Measurements from ENCODE around the gene TAAR8.

GRCh38 chr6:132511831-132512220 is 40.6 kb upstream of the TAAR8 start:
- TF ChIP-seq CTCF (IDR thresholded peaks at IDR 0.05) = no peak
- no peak for TF ChIP-seq POLR2AphosphoS5 (IDR thresholded peaks at IDR 0.05)
- TF ChIP-seq POLR2A (IDR thresholded peaks at IDR 0.05) = no peak
